Measurements from ENCODE around the gene CLEC16A.
A peak's percentile ranks its signal among the peaks of the same experiment; 100 is the strongest.

Gene CLEC16A

GRCh38 chr16:11170201-11170600 lies 225.8 kb downstream of the CLEC16A start:
- no peak for DNase-seq

GRCh38 chr16:11170696-11171447 lies 226.5 kb downstream of the CLEC16A start:
- no peak for DNase-seq

DNA sequence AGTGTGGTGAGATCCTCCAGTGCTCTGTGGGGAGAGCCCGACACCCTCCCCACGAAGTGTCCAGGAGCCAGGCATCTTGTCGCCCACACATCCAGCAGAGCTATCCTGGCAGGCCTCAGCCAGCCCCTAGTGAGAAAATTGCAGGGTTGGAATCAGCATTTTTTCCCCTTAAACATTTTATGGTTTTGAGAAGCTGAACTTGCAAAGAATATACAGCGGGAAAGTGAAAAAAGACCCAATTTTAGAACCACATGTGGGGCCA lies 227.0 kb downstream of the CLEC16A start:
- DNase-seq: no peak

- no peak for DNase-seq
Observed at GRCh38 chr16:11171757-11172299, 227.5 kb downstream of the CLEC16A start.

DNA sequence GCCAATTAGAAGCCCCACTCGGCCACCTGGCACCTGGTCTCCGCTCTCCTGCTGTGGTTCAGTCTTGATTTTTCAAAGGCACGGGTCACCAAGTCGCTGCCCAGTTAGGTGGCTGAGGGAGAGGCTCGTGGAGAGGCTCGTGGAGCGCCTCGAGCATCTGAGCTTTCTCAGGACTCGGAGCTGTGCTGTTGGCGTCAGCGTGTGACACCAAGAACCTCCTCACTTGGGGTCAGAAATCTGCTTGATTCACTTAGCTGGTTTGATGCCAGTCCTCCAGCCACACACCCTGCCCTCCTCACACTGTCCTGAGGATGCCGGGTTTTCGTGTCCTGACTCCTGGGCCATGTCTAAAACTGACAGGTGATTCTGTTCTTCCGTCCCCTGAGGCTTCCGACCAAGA lies 229.1 kb downstream of the CLEC16A start:
- DNase-seq: no peak

DNA sequence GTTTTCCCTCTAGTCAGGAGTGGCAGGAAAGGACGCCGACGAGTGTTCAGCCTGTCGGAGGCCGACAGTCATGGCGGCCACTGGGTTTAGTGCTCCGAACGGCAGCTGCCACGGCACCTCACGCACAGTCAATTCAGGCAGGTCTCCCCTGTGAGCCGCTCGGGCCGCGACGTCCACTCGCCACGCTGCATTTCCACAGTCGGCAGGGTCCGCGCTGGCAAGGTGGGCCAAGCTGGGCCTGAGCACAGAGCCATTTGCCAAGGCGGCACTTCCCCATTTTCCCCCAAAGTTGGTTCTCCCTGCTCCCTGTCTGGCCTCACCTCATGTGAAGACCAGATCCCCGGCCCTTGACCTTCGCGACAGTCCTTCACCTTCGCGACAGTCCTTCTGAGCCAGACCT lies 229.8 kb downstream of the CLEC16A start:
- no peak for DNase-seq

- DNase-seq: no peak
Observed at GRCh38 chr16:11175106-11175786, 230.9 kb downstream of the CLEC16A start.

GRCh38 chr16:11175787-11176341 lies 231.5 kb downstream of the CLEC16A start:
- no peak for DNase-seq

DNA sequence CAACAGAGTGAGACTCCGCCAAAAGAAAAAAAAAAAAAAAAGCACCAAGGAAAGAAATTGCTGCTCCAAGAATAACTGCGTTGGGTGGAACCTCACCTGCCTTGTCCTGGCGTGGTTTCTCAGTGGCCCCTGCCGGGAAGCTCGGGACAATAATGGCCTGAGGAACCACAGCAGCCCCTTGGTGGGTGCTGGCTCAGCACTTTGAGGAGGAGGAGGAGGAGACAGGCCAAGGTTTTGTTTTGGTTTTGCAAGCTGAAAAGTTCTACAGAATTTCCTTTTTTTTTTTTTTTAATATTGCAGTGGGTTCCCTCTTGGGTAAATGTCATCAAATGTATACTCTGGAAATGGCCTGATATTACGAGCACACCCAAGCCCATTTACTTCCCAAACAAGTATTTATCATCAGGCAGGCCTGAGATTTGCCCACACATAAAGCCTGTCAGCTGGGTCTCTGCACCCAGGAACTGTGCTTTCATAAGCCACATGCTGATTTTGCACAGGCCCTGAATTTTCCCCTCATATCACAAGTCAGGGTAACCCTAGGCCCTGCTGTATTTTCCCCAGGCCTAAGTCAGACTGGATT lies 233.3 kb downstream of the CLEC16A start:
- DNase-seq: no peak

GRCh38 chr16:11178424-11178823 lies 234.1 kb downstream of the CLEC16A start:
- DNase-seq: no peak

DNA sequence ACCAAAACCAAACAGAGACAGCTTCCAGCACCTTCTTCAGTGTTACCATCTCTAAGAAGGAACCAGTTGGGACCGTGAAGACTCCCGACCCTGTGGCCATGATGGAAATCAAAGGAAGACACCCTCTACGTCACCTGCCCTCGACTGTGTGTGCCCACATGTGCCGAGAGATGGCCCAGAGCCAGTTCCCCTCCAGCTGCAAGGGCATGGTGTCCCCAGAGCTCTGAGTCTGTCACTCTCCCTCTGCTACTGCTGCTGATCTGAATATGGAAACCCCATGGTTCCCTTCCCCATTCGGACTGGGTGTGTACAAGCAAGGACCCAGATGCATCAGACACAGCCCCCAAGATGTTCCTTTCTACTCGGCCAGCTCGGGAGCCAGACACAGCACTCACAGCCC lies 235.2 kb downstream of the CLEC16A start:
- DNase-seq: no peak

- DNase-seq: peak in 1 of 56 donors; percentile 1
Observed at GRCh38 chr16:11180489-11180888, 236.1 kb downstream of the CLEC16A start.

DNA sequence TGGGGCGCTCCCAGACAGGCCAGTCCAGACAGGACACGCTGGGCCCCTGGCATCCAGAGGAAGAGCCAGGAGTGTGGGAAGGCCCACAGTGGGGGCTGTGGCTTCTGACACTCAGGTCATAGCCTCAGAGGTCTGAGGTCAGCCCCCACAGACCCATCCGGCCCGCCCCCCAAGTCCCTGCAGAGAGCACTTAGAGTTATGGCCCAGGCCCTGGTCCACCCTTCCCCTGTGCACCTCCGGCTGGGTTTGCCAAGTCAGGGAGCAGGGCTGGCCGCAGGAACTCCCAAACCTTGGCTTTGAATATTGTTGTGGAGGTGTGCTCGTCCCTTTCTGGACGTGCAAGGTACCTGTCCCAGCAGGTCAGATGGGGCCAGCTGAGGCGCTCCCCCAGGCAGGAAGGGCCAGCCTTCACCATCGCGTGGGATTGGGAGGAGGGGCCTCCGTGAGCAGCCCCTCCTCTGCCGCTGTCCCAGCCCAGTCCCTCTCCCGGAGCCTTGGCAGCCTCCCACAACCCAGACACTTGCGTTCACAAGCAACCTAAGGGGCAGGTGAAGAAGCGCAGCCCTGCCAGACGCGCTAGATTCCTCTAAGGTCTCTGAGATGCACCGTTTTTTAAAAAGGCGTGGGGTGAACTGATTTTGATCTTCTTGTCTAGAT lies 237.0 kb downstream of the CLEC16A start:
- no peak for DNase-seq

- no peak for DNase-seq
Observed at GRCh38 chr16:11181899-11182279, 237.5 kb downstream of the CLEC16A start.

DNA sequence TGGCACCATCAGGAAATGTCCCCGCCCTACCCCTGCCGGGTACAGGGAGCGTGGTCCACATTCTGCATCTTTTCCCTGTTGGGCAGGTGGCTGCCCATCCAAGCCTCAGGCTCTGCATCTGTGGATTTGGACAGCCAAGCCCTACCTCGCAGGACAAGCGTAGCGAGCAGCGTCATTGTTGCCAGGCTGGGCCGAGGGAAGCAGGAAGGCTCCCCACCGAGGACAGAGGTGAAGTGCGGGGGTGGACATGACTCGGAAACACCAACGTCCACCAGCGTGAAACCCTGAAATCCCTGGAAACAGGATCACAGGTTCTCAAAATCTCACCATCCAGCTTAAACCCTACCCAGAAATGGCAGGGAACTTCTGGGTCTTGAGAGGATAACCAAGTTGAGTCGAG lies 238.0 kb downstream of the CLEC16A start:
- DNase-seq: no peak

DNA sequence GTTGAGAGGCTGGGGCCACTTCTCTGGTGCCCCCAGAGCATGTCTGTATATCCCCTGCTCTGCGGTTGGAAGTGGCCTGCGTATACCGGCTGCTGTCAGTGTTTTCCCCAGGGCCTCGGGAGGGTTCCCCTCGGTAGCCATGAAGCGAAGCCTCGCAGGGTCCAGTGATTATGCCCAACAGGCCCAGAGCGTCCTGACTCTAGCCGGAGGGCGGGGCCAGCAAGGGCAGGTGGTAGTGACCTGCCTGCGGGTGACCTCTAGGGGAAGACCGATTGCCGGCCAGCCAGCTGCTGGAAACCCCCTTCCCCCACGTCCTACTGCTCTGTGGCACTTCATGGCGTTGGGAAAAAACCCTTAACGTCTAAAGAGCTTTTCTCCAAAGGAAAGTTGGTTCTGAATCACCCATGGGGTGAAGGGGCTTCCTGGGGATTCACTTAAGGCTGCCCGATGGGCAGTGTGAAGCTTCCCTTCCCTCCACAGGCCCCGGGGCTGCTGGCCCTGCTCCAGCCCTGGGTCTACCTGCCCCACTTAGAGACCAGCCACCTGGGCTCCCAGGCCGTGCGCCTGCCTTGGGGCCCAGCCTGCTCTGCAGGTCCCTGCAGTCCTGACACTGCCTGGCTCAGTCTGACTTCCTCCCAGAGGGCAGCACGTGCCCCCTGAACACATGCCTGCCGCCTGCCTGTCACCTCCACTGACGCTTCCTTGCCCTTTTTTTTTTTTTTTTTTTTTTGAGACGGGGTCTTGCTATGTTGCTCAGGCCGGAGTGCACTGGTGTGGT lies 238.9 kb downstream of the CLEC16A start:
- DNase-seq: no peak

DNA sequence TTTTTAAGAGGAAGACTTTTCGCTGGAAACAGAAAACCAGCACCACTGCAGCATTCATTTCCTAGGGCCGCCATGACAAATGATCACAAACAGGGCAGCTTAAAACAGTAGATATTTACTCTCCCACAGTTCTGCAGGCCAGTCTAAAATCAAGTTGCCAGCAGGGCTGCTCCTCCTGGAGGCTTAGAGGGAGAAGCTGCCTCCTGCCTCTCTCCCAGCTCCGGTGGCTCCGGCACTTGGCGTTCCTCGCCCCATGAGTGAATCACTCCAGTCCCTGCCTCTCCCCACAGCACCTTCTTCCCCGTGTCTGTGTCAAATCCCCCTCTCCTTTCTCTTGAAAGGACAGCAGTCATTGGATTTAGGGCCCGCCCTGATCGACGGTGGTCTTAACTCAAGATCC lies 239.6 kb downstream of the CLEC16A start:
- DNase-seq: no peak

DNA sequence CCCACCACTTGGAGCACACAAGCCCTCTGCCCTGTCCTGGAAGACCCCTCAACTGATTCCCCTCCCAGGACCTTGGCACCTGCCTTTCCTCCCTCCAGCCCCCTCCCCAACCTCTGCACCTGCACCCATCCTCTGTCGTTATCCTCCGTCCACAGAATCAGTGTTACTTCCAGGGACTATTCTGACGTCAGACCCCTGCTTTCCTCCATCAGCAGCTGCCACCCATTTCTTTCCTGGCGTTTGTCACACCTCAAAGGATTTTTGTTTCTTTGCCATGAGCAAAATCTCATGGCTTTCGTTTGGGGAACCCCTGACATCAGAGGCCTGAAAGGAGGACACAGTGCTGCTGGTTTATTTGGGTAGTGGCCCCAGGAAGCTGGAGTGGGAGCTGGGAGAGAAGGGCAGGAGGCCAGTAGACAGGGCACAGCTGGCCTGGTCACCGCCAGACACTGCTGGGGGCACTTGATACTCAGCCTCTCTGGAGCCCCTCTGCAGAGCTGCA lies 243.2 kb downstream of the CLEC16A start:
- no peak for DNase-seq

GRCh38 chr16:11188801-11189740 lies 244.7 kb downstream of the CLEC16A start:
- DNase-seq: peak in 9 of 56 donors; percentile 2 to 20 (median 11)

Measured in nucleus accumbens (tissue), 56 donors.